ENCODE data around the gene UBE2L5. TPM values are rescaled to one million over a fixed set of nuclear protein-coding genes. Genes with fewer than 3 reads are reported as not detected.

UBE2L5 gene
- total RNA-seq, 2 experiments from 2014 or later: not detected

GRCh38 chr13:30421093-30422053 is 920 bp upstream of the UBE2L5 start:
- Mint-ChIP-seq H3K27me3 (ENCODE audit: low read depth) (peaks cover 10% of the 10 kb centered on the region), H3K4me1 (ENCODE audit: low read depth) (peaks cover 13% of the 10 kb centered on the region), H3K4me3 (peak overlapping the region; percentile 82)

GRCh38 chr13:30423891-30424290 is 1.6 kb downstream of the UBE2L5 start:
- ATAC-seq (no peak), DNase-seq (no peak)
- CTCF ChIA-PET: interaction anchor here (0.7 to 1.6 kb wide), 4 partner anchors 13 to 291 kb away, joined by 3 to 4 read pairs (median 3); no protein-coding TSS in a partner anchor
- Mint-ChIP-seq H3K9me3 (ENCODE audit: insufficient read depth) (no peaks in the 10 kb centered on the region), H3K36me3 (ENCODE audit: low read depth) (no peaks in the 10 kb centered on the region), H3K4me3 (no peak overlapping the region), H3K27me3 (ENCODE audit: low read depth) (peaks cover 5% of the 10 kb centered on the region), H3K4me1 (ENCODE audit: low read depth) (peaks cover 14% of the 10 kb centered on the region), H3K27ac (no peak overlapping the region)
- POLR2A ChIA-PET: no interaction called here

More at GRCh38 chr13:30421093-30422053, 920 bp upstream of the UBE2L5 start:
- ChIA-PET POLR2A (interaction anchor here (0.7 to 1.3 kb wide), 4 partner anchors 9 to 47 kb away, joined by 3 to 9 read pairs (median 4); partner anchors contain the start of gene HMGB1), CTCF (interaction anchor here (0.7 to 4.7 kb wide), 9 partner anchors 14 to 624 kb away, joined by 3 to 26 read pairs (median 4); no protein-coding TSS in a partner anchor)
- Mint-ChIP-seq H3K27ac (peak overlapping the region; percentile 61), H3K36me3 (ENCODE audit: low read depth) (no peaks in the 10 kb centered on the region), H3K9me3 (ENCODE audit: insufficient read depth) (no peaks in the 10 kb centered on the region)
- DNase-seq (peak; percentile 57), ATAC-seq (peak; percentile 39)

DNA sequence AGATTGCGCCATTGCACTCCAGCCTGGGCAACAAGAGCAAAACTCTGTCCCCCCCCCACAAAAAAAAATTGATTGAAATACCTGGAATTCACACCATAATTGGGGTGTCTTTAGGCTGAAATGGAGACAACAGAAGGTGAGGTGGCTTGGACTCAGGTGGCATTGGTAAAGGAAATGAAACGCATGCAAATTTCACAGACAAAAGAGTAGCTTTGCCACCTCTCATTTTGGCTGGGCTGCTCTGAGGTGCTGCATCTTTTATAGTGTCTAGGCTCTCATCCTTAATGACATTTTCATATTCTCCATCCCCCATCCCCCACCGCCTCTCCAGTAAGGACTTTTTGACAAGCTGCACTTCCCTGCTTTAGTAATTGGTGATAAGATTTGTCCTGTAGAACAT is 6.9 kb downstream of the UBE2L5 start:
- Mint-ChIP-seq H3K9me3 (ENCODE audit: insufficient read depth) (no peaks in the 10 kb centered on the region), H3K4me1 (ENCODE audit: low read depth) (peaks cover 32% of the 10 kb centered on the region), H3K27ac (no peak overlapping the region), H3K27me3 (ENCODE audit: low read depth) (no peaks in the 10 kb centered on the region), H3K36me3 (ENCODE audit: low read depth) (no peaks in the 10 kb centered on the region), H3K4me3 (no peak overlapping the region)
- DNase-seq: no peak
- ChIA-PET POLR2A (interaction anchor here (0.7 kb wide), 1 partner anchor 35 kb away, joined by 4 read pairs; no protein-coding TSS in a partner anchor), CTCF (interaction anchor here (3.0 kb wide), 1 partner anchor 55 kb away, joined by 10 read pairs; no protein-coding TSS in a partner anchor)
- no peak for ATAC-seq

GRCh38 chr13:30429721-30430694 is 7.7 kb downstream of the UBE2L5 start:
- H3K4me1 Mint-ChIP-seq (ENCODE audit: low read depth): peaks cover 33% of the 10 kb centered on the region

DNA sequence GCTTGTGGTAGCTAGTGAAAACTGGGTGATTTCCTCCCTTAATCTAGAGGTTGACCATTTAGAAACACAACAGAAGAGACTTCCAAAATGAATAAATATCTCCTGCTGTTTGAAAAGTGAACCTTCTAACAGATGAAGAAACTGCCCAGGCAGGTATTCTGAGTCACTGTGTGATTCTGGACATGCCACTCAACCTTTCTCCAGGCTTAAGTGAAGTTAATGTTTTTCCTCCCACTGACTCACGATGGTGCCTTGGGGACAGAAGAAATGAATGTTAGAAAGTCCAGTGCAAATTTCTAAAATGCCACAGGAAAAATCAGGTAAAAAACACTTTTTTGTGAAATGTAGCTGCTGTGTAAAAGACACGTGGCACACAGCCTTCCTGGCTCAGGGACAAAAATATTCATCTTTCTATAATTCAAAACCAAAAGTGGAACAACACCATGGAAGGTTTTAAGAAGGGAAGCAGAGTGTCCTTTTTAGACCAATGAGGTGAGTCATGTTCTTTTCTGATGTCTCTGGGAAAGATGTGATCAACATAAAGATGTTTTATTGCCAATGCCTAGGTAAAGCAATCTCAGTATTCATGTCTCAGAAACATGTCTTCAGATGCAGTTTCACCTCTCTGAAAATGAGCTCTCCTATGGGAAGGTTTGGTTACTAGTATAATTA is 9.1 kb downstream of the UBE2L5 start:
- DNase-seq (no peak), ATAC-seq (no peak)
- H3K4me3 Mint-ChIP-seq: no peak overlapping the region
- no peak overlapping the region for H3K27ac Mint-ChIP-seq
- H3K9me3 Mint-ChIP-seq (ENCODE audit: insufficient read depth): no peaks in the 10 kb centered on the region
- ChIA-PET POLR2A (no interaction called here), CTCF (interaction anchor here (1.2 to 3.0 kb wide), 3 partner anchors 57 to 317 kb away, joined by 3 to 10 read pairs (median 6); no protein-coding TSS in a partner anchor)
- H3K4me1 Mint-ChIP-seq (ENCODE audit: low read depth): peaks cover 33% of the 10 kb centered on the region
- H3K36me3 Mint-ChIP-seq (ENCODE audit: low read depth): no peaks in the 10 kb centered on the region
- peaks cover 4% of the 10 kb centered on the region for H3K27me3 Mint-ChIP-seq (ENCODE audit: low read depth)

More at GRCh38 chr13:30429721-30430694, 7.7 kb downstream of the UBE2L5 start:
- H3K36me3 Mint-ChIP-seq (ENCODE audit: low read depth): no peaks in the 10 kb centered on the region
- ChIA-PET POLR2A (interaction anchor here (0.7 kb wide), 1 partner anchor 34 kb away, joined by 4 read pairs; no protein-coding TSS in a partner anchor), CTCF (interaction anchor here (0.7 to 3.0 kb wide), 4 partner anchors 56 to 315 kb away, joined by 3 to 10 read pairs (median 4); no protein-coding TSS in a partner anchor)
- DNase-seq (no peak), ATAC-seq (peak; percentile 62)
- H3K4me3 Mint-ChIP-seq: no peak overlapping the region
- H3K27ac Mint-ChIP-seq: no peak overlapping the region
- H3K9me3 Mint-ChIP-seq (ENCODE audit: insufficient read depth): no peaks in the 10 kb centered on the region
- no peaks in the 10 kb centered on the region for H3K27me3 Mint-ChIP-seq (ENCODE audit: low read depth)

- CTCF ChIA-PET: no interaction called here
- no peak overlapping the region for H3K27ac Mint-ChIP-seq
- H3K4me1 Mint-ChIP-seq (ENCODE audit: low read depth): peaks cover 14% of the 10 kb centered on the region
- DNase-seq: no peak
- H3K9me3 Mint-ChIP-seq (ENCODE audit: insufficient read depth): no peaks in the 10 kb centered on the region
- POLR2A ChIA-PET: no interaction called here
- no peak for ATAC-seq
- H3K36me3 Mint-ChIP-seq (ENCODE audit: low read depth): no peaks in the 10 kb centered on the region
- H3K4me3 Mint-ChIP-seq: no peak overlapping the region
- H3K27me3 Mint-ChIP-seq (ENCODE audit: low read depth): peaks cover 15% of the 10 kb centered on the region
Observed at GRCh38 chr13:30435911-30436451, 13.7 kb downstream of the UBE2L5 start.

- H3K27ac Mint-ChIP-seq: no peak overlapping the region
- ATAC-seq (no peak), DNase-seq (no peak)
- ChIA-PET POLR2A (interaction anchor here (1.0 to 1.1 kb wide), 2 partner anchors 15 to 29 kb away, joined by 3 read pairs; partner anchors contain the start of genes HMGB1 and UBE2L5), CTCF (interaction anchor here (0.7 to 1.6 kb wide), 4 partner anchors 13 to 786 kb away, joined by 3 to 6 read pairs (median 3); no protein-coding TSS in a partner anchor)
- peaks cover 15% of the 10 kb centered on the region for H3K27me3 Mint-ChIP-seq (ENCODE audit: low read depth)
- H3K4me3 Mint-ChIP-seq: no peak overlapping the region
- H3K36me3 Mint-ChIP-seq (ENCODE audit: low read depth): no peaks in the 10 kb centered on the region
- no peaks in the 10 kb centered on the region for H3K9me3 Mint-ChIP-seq (ENCODE audit: insufficient read depth)
- peaks cover 8% of the 10 kb centered on the region for H3K4me1 Mint-ChIP-seq (ENCODE audit: low read depth)
Observed at GRCh38 chr13:30437177-30437576, 14.9 kb downstream of the UBE2L5 start.

DNA sequence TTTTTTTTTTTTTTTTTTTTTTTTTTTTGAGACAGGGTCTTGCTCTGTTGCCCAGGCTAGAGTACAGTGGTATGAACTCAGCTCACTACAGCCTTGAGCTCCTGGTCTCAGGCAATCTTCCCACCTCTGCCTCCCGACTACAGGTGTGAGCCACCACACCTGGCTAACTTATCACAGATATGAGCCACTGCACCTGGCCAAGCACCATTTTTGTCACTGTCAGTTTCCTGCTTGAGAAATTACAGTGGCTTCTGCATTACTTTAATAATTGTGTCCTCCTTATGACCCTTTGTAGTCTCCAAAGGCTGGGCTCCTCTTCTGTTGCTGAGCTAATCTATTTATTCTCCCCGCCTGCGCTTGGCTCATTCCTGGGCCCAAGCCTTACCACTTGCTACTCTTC is 16.0 kb downstream of the UBE2L5 start:
- H3K4me3 Mint-ChIP-seq: no peak overlapping the region
- POLR2A ChIA-PET: no interaction called here
- no peaks in the 10 kb centered on the region for H3K36me3 Mint-ChIP-seq (ENCODE audit: low read depth)
- no peaks in the 10 kb centered on the region for H3K9me3 Mint-ChIP-seq (ENCODE audit: insufficient read depth)
- no peak overlapping the region for H3K27ac Mint-ChIP-seq
- ATAC-seq (no peak), DNase-seq (no peak)
- peaks cover 15% of the 10 kb centered on the region for H3K27me3 Mint-ChIP-seq (ENCODE audit: low read depth)
- CTCF ChIA-PET: interaction anchor here (1.6 kb wide), 1 partner anchor 306 kb away, joined by 6 read pairs; no protein-coding TSS in a partner anchor
- peaks cover 8% of the 10 kb centered on the region for H3K4me1 Mint-ChIP-seq (ENCODE audit: low read depth)

DNA sequence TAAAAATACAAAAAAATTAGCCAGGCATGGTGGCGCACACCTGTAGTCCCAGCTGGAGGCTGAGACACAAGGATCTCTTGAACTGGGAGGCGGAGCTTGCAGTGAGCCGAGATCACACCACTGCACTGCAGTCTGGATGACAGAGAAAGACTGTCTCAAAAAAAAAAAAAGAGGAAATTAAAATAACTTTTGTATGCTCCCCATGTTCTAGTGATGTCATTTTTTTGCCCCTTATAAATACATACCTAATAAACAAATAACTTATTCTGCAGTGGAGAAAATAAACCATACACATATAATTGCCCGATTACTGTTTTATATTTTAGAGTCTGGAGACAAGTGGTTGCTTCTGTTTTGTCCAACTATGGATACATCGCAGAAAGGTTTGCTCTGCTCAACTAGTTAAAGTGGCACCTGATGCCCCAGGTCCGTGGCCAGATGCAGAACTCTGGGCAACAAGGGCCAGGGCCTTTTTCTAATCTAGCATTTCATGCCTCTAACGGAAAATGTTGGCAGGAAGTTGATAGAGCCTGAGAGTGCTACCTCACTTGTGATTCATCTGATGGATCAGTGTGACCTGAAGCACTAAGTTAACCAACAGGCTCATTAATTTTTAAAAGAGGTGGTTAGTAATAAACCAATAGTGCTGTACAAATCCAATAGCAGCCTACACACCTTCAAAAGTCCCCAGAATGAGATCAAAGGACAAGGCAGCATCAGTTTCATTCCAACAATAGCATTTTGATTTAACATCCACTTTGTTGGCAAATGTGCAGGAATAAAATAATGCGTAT is 18.8 kb downstream of the UBE2L5 start:
- POLR2A ChIA-PET: no interaction called here
- H3K27me3 Mint-ChIP-seq (ENCODE audit: low read depth): peaks cover 20% of the 10 kb centered on the region
- ATAC-seq (no peak), DNase-seq (no peak)
- H3K36me3 Mint-ChIP-seq (ENCODE audit: low read depth): no peaks in the 10 kb centered on the region
- H3K9me3 Mint-ChIP-seq (ENCODE audit: insufficient read depth): no peaks in the 10 kb centered on the region
- CTCF ChIA-PET: interaction anchor here (1.2 to 1.6 kb wide), 2 partner anchors 12 to 14 kb away, joined by 3 to 4 read pairs; no protein-coding TSS in a partner anchor
- no peak overlapping the region for H3K4me3 Mint-ChIP-seq
- no peak overlapping the region for H3K27ac Mint-ChIP-seq
- H3K4me1 Mint-ChIP-seq (ENCODE audit: low read depth): peaks cover 8% of the 10 kb centered on the region

DNA sequence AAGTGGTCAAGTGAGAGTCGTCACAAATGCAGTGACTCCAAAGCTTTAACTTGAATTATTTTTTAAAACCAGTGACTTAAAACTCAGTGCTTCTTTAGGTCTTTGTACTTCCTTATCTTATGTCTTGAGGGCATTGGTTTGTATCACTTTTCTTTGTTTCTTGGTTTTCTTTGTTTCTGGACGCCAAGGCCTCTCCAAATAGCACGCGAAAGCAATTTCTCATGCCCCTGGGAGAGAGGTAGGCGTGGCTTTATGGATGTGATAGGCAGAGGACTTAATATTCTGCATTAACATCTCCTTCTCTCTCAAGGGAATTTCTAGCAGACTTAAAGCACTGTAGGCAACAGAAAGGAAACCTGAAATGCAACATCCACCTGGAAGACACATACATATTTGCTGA is 20.6 kb downstream of the UBE2L5 start:
- CTCF ChIA-PET: no interaction called here
- DNase-seq (no peak), ATAC-seq (no peak)
- H3K36me3 Mint-ChIP-seq (ENCODE audit: low read depth): no peaks in the 10 kb centered on the region
- no peak overlapping the region for H3K4me3 Mint-ChIP-seq
- no peak overlapping the region for H3K27ac Mint-ChIP-seq
- POLR2A ChIA-PET: no interaction called here
- no peaks in the 10 kb centered on the region for H3K9me3 Mint-ChIP-seq (ENCODE audit: insufficient read depth)
- peaks cover 15% of the 10 kb centered on the region for H3K27me3 Mint-ChIP-seq (ENCODE audit: low read depth)
- H3K4me1 Mint-ChIP-seq (ENCODE audit: low read depth): peaks cover 9% of the 10 kb centered on the region

Measured in activated CD8-positive, alpha-beta T cell treated with anti-CD3 and anti-CD28 coated beads, Interleukin-2, amount 10 ng/mL, durations not matched to agents 7 days and 5 days (primary cell).